ENCODE results near the gene KCNE5.
"Not testable (repeated sequence)": the region's sequence is repeated elsewhere in the genome, so short reads cannot be mapped to it uniquely, and the experiment has no call there.

KCNE5 gene

DNA sequence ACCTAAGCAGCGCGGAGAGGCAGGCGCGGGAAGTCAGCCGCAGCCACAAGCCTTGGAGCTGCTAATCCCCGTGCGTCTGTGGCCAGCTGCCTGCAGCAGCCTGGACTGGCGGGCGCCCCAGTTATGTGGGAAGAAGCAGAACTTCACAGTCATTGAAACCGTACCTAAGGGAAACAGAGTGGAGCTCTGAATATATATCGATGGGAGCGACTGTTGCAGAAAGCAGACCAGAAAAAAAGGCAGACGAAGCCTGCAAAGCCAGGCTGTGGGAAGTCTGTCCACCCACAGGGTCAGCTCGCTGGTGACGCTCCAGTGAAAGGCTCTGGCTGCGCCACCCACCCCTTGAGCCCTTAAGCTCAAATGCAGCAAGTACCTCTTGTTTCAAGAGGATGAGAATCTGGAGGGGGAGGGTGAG, 24.7 kb downstream of the KCNE5 start:
- no peak for DNase-seq

DNA sequence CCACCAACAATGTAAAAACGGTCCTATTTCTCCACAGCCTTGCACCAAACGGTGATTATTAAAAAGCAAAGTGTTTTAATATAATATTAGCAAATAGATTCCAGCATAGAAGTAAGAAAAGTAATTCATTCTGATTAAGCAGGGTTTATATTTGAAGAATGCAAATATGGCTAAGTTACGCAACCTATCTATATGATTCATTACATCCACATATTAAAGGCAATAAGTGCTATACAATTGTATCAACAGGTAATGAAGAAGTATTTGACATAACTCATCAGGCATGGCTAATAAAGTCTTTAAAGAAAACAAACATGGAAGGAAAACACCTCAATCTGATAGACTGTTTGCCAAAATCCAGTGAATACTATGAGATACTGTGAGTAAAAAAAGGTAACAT, 29.0 kb downstream of the KCNE5 start:
- no peak for DNase-seq

DNA sequence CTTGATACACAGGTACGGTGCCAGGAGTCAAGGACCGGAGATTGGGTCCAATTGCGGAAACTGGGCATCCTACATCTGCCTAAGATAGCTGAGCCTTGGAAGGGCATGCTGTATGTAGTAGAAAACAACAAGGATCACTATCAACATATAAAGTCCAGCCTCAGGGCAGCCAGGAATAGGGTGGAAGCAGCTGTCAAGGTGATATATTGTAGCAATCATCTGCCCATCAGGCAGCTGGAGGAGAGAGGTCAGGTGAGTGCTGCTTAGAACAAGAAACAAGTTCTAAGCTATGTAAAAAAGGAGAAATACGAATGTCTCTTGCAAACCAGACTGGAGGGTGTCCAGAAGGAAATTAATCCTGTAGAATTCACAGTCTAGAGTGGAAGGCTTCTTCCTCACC, 34.8 kb downstream of the KCNE5 start:
- no peak for DNase-seq

DNA sequence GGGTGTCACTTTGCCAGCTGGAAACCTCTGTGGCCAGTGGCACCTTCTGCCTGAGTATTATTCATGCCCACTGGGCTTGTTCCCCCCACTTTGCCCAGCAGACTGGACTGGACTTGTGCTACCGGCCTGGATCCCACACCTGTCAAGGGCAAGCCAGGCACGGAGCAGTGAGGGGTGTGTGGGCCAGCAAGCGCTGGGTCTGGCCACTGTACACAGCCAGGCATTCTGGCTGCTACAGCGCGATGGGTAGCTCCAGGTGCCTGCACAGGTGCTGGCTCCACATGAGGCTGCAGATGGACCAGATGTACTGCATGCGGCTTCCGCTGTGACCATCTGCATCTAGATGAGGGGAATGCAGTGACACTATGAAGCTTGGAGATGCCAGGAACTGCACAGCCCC, 39.5 kb downstream of the KCNE5 start:
- no peak for DNase-seq

DNA sequence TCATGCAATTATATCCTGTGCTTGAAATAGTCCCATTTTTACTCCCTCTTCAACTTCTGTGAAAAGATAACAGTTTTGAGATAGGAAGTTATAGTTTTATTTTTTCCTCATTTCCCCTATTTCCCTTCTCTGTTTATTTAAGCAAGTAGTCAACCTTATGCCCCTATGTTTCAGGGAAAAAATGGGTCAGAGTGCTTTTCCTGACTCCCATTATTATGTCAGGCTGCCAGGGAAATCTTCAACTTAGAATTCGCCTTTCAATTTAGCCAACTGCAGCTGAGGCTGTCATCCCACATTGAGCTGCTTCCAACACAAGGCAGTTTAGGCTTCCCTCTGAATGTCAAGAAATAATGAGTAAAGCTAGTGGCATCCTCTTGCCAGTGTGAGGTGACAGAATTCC, 46.1 kb downstream of the KCNE5 start:
- no peak for DNase-seq

DNA sequence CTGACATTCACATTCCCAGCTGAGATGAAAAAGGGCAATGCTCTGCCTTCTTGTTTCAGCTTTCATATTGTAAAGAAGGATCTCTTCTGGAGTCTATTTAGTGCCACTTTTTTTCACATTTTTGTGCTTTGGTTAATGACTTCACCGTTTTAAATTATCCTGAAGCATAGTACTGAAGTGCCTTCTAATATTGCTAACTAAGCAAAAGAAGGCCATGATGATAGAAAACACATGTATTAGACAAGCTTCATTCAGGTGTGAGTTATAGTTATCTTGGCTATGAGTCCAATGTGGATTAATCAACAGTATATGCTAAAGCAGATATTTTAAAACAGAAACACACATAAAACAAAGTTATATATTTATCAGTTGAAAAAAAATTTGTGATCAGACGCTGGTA, 47.9 kb downstream of the KCNE5 start:
- DNase-seq, result no peak

DNA sequence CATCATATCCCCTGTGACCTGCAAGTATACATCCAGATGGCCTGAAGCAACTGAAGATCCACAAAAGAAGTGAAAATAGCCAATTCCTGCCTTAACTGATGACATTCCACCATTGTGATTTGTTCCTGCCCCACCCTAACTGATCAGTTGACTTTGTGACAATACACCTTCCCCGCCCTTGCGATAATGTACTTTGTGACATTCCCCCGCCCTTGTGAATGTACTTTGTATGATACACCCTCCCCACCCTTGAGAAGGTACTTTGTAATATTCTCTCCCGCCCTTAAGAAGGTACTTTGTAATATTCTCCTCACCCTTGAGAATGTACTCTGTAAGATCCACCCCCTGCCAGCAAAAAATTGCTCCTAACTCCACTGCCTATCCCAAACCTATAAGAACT, 48.9 kb downstream of the KCNE5 start:
- not testable (repeated sequence) for DNase-seq
